PFSK-1 (cell line): ENCODE measurements around the gene SRRM2.

Experiments
- FOXP2 ChIP-seq: optimal IDR thresholded peaks from 2 replicates; pipeline ENCODE3; 2011; ENCODE audit warnings: borderline replicate concordance, control low read depth, inconsistent platforms; ENCODE audit not compliant: insufficient read depth; ENCODE audit errors: extremely low read length, extremely low read depth
- POLR2AphosphoS5 ChIP-seq: IDR thresholded peaks from 2 replicates; pipeline ENCODE4 v1.6.1; 2012; ENCODE audit warnings: low read depth, mild to moderate bottlenecking, control low read depth, low read length, moderate library complexity
- REST ChIP-seq, 2 experiments: IDR thresholded peaks; 2 replicates each; pipeline versions ENCODE4 v1.6.1 to v1.8.0; 2011 to 2012; ENCODE audit warnings: low read depth in 2 of 2, low read length in 2 of 2, control low read depth in 1 of 2, inconsistent platforms in 1 of 2, mild to moderate bottlenecking in 1 of 2, moderate library complexity in 1 of 2; ENCODE audit not compliant: insufficient read depth in 1 of 2
- SIN3A ChIP-seq: IDR thresholded peaks from 2 replicates; pipeline ENCODE4 v1.6.1; 2012; ENCODE audit warnings: mild to moderate bottlenecking, low read length, moderate library complexity, borderline replicate concordance; ENCODE audit not compliant: insufficient read depth
- TAF1 ChIP-seq: IDR thresholded peaks from 2 replicates; pipeline ENCODE4 v1.6.1; 2012; ENCODE audit warnings: low read length, control low read depth, borderline replicate concordance; ENCODE audit not compliant: insufficient read depth

The SRRM2 gene

GRCh38 chr16:2737238-2737605, 15.2 kb upstream of the SRRM2 start:
- TF ChIP-seq SIN3A (no peak), REST (IDR thresholded peaks at IDR 0.05; ENCODE audit: insufficient read depth in 1 of 2, low read depth in 2 of 2, low read length in 2 of 2) (no peak), FOXP2 (no peak), TAF1 (no peak), POLR2AphosphoS5 (no peak)

- TF ChIP-seq REST (IDR thresholded peaks at IDR 0.05; ENCODE audit: insufficient read depth in 1 of 2, low read depth in 2 of 2, low read length in 2 of 2): no peak
- TF ChIP-seq SIN3A: no peak
- TF ChIP-seq TAF1: no peak
- TF ChIP-seq FOXP2: no peak
- TF ChIP-seq POLR2AphosphoS5: no peak
These were observed 14.5 kb upstream of the SRRM2 start for GRCh38 chr16:2737895-2738418.

GRCh38 chr16:2738615-2739014, 13.8 kb upstream of the SRRM2 start:
- no peak for TF ChIP-seq REST (IDR thresholded peaks at IDR 0.05; ENCODE audit: insufficient read depth in 1 of 2, low read depth in 2 of 2, low read length in 2 of 2)
- no peak for TF ChIP-seq TAF1
- no peak for TF ChIP-seq SIN3A
- TF ChIP-seq FOXP2: no peak
- TF ChIP-seq POLR2AphosphoS5: no peak

- TF ChIP-seq POLR2AphosphoS5 (no peak), FOXP2 (no peak), TAF1 (no peak), REST (IDR thresholded peaks at IDR 0.05; ENCODE audit: insufficient read depth in 1 of 2, low read depth in 2 of 2, low read length in 2 of 2) (no peak), SIN3A (no peak)
These were observed 12.6 kb upstream of the SRRM2 start for GRCh38 chr16:2739625-2740430.
